HCT116 (cell line): ENCODE results near the gene DUS4L. TPM values are rescaled to one million over a fixed set of nuclear protein-coding genes. Genes with fewer than 3 reads are reported as not detected.

Experiments used
- ATAC-seq: fragments of 200-7000 bp; cut with Tn5 transposase; 2 replicates; pipeline ENCODE4 v1.9.1; 2020; ENCODE audit warnings: mild to moderate bottlenecking, moderate library complexity
- BruUV-seq: library from RNA; stranded (reverse); fragments of 400-500 nt; replicated peaks from 2 replicates; lab custom pipeline; 2021; lab: Mats Ljungman, UMichigan
- CTCF ChIA-PET: fragments of 300-600 bp; sonication (Branson Sonifier 250); formaldehyde crosslinking; loops from one replicate; lab custom pipeline; 2021; ENCODE audit warnings: antibody characterized with exemption; lab: Charles Lee
- POLR2A ChIA-PET: fragments of 300-600, 350-600 bp; sonication (Branson Sonifier 250); formaldehyde crosslinking; loops from one replicate; lab custom pipeline; 2021; ENCODE audit warnings: antibody characterized with exemption; lab: Charles Lee
- RAD21 ChIA-PET, 2 experiments: fragments of 300-600 bp; sonication (Branson Sonifier 250); formaldehyde crosslinking; loops; one replicate each; lab custom pipeline; 2023; ENCODE audit warnings: low total read pairs in 2 of 2; ENCODE audit not compliant: uncharacterized antibody in 2 of 2, unreplicated experiment in 2 of 2, low non-redundant PET in 1 of 2; lab: Charles Lee
- DNase-seq: peaks from one replicate; pipeline ENCODE4 v3.0.0-alpha.2; 2010; ENCODE audit warnings: low read depth, low spot score
- H2AFZ ChIP-seq: fragments of 200-600 bp; shearing (Covaris generic), sonication (generic); 2 replicates; pipeline ENCODE4 v1.6.1; 2017; ENCODE audit warnings: low read depth, mixed run types, mixed read lengths, antibody characterized with exemption, low read length; ENCODE audit not compliant: poor library complexity, severe bottlenecking
- H3K27ac ChIP-seq: 2 replicates; pipeline ENCODE4 v1.5.1; 2012; ENCODE audit warnings: low read depth, low read length
- H3K27me3 ChIP-seq: fragments of 200-600 bp; sonication (generic); 2 replicates; pipeline ENCODE4 v1.6.1; 2016; ENCODE audit warnings: mixed run types, low read length, mixed read lengths; ENCODE audit not compliant: insufficient read depth
- H3K36me3 ChIP-seq, 2 experiments: fragments of 200-500 bp in 1 of 2; fragments of 200-600 bp in 1 of 2; sonication (Bioruptor generic) in 1 of 2; sonication (generic) in 1 of 2; 2 replicates each; pipeline versions ENCODE4 v1.5.1 to v1.6.1; 2014 to 2016; ENCODE audit warnings: low read length in 2 of 2, inconsistent platforms in 1 of 2, mixed read lengths in 1 of 2, mixed run types in 1 of 2; ENCODE audit not compliant: insufficient read depth in 2 of 2, control insufficient read depth in 1 of 2
- H3K4me1 ChIP-seq, 2 experiments: fragments of 200-600 bp in 1 of 2; sonication (generic) in 1 of 2; 2 replicates each; pipeline versions ENCODE4 v1.5.1 to v1.6.1; 2012 to 2017; ENCODE audit warnings: low read length in 2 of 2, inconsistent platforms in 1 of 2, mild to moderate bottlenecking in 1 of 2, mixed read lengths in 1 of 2, mixed run types in 1 of 2, moderate library complexity in 1 of 2; ENCODE audit not compliant: insufficient read depth in 2 of 2, control insufficient read depth in 1 of 2
- H3K4me2 ChIP-seq: fragments of 200-600 bp; sonication (generic); 2 replicates; pipeline ENCODE4 v1.6.1; 2017; ENCODE audit warnings: mixed run types, low read length, mixed read lengths
- H3K4me3 ChIP-seq, 2 experiments: fragments of 200-600 bp in 1 of 2; sonication (generic) in 1 of 2; replicated peaks in 1 of 2; 2 replicates each; pipeline ENCODE4 v1.5.1; 2011 to 2016; ENCODE audit warnings: low read length in 2 of 2, control low read depth in 1 of 2, low read depth in 1 of 2, mild to moderate bottlenecking in 1 of 2, mixed read lengths in 1 of 2, mixed run types in 1 of 2
- H3K79me2 ChIP-seq: fragments of 200-600 bp; sonication (generic); 2 replicates; pipeline ENCODE4 v1.6.1; 2017; ENCODE audit warnings: mild to moderate bottlenecking, mixed run types, low read length, moderate library complexity, mixed read lengths; ENCODE audit not compliant: insufficient read depth
- H3K9ac ChIP-seq: fragments of 200-600 bp; sonication (generic); 2 replicates; pipeline ENCODE4 v1.6.1; 2016; ENCODE audit warnings: low read length, mixed read lengths
- H3K9me2 ChIP-seq: fragments of 200-600 bp; sonication (generic), shearing (Covaris generic); 2 replicates; pipeline ENCODE4 v1.6.1; 2017; ENCODE audit warnings: mixed run types, mild to moderate bottlenecking, moderate library complexity; ENCODE audit not compliant: insufficient read depth
- H3K9me3 ChIP-seq, 2 experiments: fragments of 200-500 bp in 1 of 2; fragments of 200-600 bp in 1 of 2; sonication (Bioruptor generic) in 1 of 2; sonication (generic) in 1 of 2; 2 replicates each; pipeline ENCODE4 v1.6.1; 2014 to 2017; ENCODE audit warnings: low read length in 2 of 2, mixed read lengths in 2 of 2, inconsistent platforms in 1 of 2, low read depth in 1 of 2, mild to moderate bottlenecking in 1 of 2, mixed run types in 1 of 2, moderate library complexity in 1 of 2; ENCODE audit not compliant: control insufficient read depth in 1 of 2, insufficient read depth in 1 of 2
- H4K20me1 ChIP-seq: fragments of 200-600 bp; sonication (generic), shearing (Covaris generic); 2 replicates; pipeline ENCODE4 v1.6.1; 2017; ENCODE audit warnings: mixed run types, mild to moderate bottlenecking, moderate library complexity; ENCODE audit not compliant: insufficient read depth
- CBX3 ChIP-seq: IDR thresholded peaks from 2 replicates; pipeline ENCODE4 v1.6.1; 2012; ENCODE audit warnings: low read depth
- CEBPB ChIP-seq: IDR thresholded peaks from 2 replicates; pipeline ENCODE4 v1.6.1; 2012; ENCODE audit warnings: low read depth
- ELF1 ChIP-seq: IDR thresholded peaks from 2 replicates; pipeline ENCODE4 v1.6.1; 2012; ENCODE audit warnings: low read depth, borderline replicate concordance
- EZH2 ChIP-seq: fragments of 200-600 bp; sonication (generic); IDR thresholded peaks from 2 replicates; pipeline ENCODE4 v1.6.1; 2017; ENCODE audit warnings: antibody characterized with exemption, mixed run types
- EZH2phosphoT487 ChIP-seq: fragments of 200-600 bp; IDR thresholded peaks from 2 replicates; pipeline ENCODE4 v1.6.1; 2018; ENCODE audit warnings: antibody characterized with exemption, borderline replicate concordance
- FOSL1 ChIP-seq: IDR thresholded peaks from 2 replicates; pipeline ENCODE4 v1.6.1; 2012; ENCODE audit warnings: low read depth
- JUND ChIP-seq: IDR thresholded peaks from 2 replicates; pipeline ENCODE4 v1.6.1; 2012
- POLR2A ChIP-seq: IDR thresholded peaks from 2 replicates; pipeline ENCODE4 v1.7.0; 2011; ENCODE audit warnings: borderline replicate concordance; ENCODE audit not compliant: insufficient read depth, insufficient read length; ENCODE audit errors: extremely low read depth
- RAD21 ChIP-seq: IDR thresholded peaks from 2 replicates; pipeline ENCODE4 v1.6.1; 2012; ENCODE audit warnings: low read depth, mild to moderate bottlenecking
- SIN3A ChIP-seq: IDR thresholded peaks from 2 replicates; pipeline ENCODE4 v1.6.1; 2012; ENCODE audit warnings: low read depth
- TCF7L2 ChIP-seq: IDR thresholded peaks from 2 replicates; pipeline ENCODE4 v1.7.0; 2011; ENCODE audit warnings: borderline replicate concordance, inconsistent platforms; ENCODE audit not compliant: insufficient read depth, insufficient read length; ENCODE audit errors: extremely low read depth
- YY1 ChIP-seq: IDR thresholded peaks from 2 replicates; pipeline ENCODE4 v1.6.1; 2011; ENCODE audit warnings: low read length, low read depth, moderate library complexity, mild to moderate bottlenecking; ENCODE audit not compliant: insufficient replicate concordance; ENCODE audit errors: extremely low read depth
- ZFX ChIP-seq: fragments of 450-650 bp; IDR thresholded peaks from 2 replicates; pipeline ENCODE4 v1.6.1; 2017
- ZNF274 ChIP-seq: fragments of 200-500 bp; sonication (Bioruptor generic); IDR thresholded peaks from 2 replicates; pipeline ENCODE4 v1.6.1; 2014; ENCODE audit warnings: mild to moderate bottlenecking, low read depth, low read length, inconsistent platforms
- intact Hi-C: fragments of 100-400 bp; cut with micrococcal nuclease; formaldehyde crosslinking; loops from 2 replicates; pipeline ENCODE4 v1.10.0; 2022
- total RNA-seq: library from RNA; stranded (reverse); gene quantifications from one replicate; pipeline ENCODE4 v1.2.1, GENCODE V29; 2021; ENCODE audit not compliant: unreplicated experiment
- TF ChIP-seq, protein P1 (sequence below): IDR thresholded peaks from 2 replicates; pipeline ENCODE4 v1.6.1; 2011; ENCODE audit warnings: mild to moderate bottlenecking, low read length, moderate library complexity; ENCODE audit not compliant: insufficient replicate concordance; ENCODE audit errors: extremely low read depth
- TF ChIP-seq, protein P2 (sequence below): IDR thresholded peaks from 2 replicates; pipeline ENCODE4 v1.6.1; 2012
- TF ChIP-seq, protein P3 (sequence below): IDR thresholded peaks from 2 replicates; pipeline ENCODE4 v1.6.1; 2012; ENCODE audit warnings: low read depth
- TF ChIP-seq, protein P4 (sequence below), 3 experiments: fragments of 200-600 bp in 1 of 3; sonication (generic) in 1 of 3; IDR thresholded peaks in 2 of 3; conservative IDR thresholded peaks in 1 of 3; 2 replicates each; pipeline ENCODE4 v1.5.1; 2012 to 2017; ENCODE audit warnings: low read depth in 2 of 3, low read length in 2 of 3, antibody characterized with exemption in 1 of 3, borderline replicate concordance in 1 of 3, control low read depth in 1 of 3, mild to moderate bottlenecking in 1 of 3, mixed read lengths in 1 of 3, mixed run types in 1 of 3, moderate library complexity in 1 of 3; ENCODE audit not compliant: insufficient read depth in 1 of 3
- TF ChIP-seq, protein P5 (sequence below): IDR thresholded peaks from 2 replicates; pipeline ENCODE4 v1.6.1; 2012

DUS4L gene
- total RNA-seq, 1 experiment from 2014 or later, result 12.6 TPM

DNA sequence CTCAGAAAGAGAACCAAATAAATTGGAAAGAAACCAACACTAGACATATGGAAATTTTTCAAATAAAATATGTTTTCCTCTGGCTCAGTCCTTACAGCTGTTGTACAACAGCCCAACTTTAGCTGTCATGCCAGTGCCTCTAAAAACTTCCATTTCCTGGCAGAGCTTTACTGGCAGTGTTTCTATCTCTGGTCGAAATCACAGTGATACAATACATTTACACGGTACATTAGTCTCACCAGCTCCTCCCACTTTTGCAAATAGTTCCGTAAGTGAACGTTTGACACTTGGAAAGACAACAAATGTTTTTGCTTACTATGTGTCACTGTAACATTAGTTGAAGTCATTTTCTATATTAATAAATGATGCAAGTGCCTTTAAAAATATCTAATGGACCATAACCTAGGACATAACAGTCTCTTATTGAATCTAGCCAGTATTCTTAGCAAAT, 46.1 kb downstream of the DUS4L start:
- H3K27ac ChIP-seq, result no peak overlapping the region
- DNase-seq (no peak), ATAC-seq (no peak)
- CTCF ChIA-PET, result no interaction called here
- H2AFZ ChIP-seq, result no peak overlapping the region
- POLR2A ChIA-PET, result no interaction called here
- H3K9ac ChIP-seq, result no peak overlapping the region
- H3K27me3 ChIP-seq, result no peaks in the 10 kb centered on the region
- no peak for TF ChIP-seq SIN3A
- TF ChIP-seq, protein P1, sequence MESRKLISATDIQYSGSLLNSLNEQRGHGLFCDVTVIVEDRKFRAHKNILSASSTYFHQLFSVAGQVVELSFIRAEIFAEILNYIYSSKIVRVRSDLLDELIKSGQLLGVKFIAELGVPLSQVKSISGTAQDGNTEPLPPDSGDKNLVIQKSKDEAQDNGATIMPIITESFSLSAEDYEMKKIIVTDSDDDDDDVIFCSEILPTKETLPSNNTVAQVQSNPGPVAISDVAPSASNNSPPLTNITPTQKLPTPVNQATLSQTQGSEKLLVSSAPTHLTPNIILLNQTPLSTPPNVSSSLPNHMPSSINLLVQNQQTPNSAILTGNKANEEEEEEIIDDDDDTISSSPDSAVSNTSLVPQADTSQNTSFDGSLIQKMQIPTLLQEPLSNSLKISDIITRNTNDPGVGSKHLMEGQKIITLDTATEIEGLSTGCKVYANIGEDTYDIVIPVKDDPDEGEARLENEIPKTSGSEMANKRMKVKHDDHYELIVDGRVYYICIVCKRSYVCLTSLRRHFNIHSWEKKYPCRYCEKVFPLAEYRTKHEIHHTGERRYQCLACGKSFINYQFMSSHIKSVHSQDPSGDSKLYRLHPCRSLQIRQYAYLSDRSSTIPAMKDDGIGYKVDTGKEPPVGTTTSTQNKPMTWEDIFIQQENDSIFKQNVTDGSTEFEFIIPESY, result no peak
- no peak for TF ChIP-seq FOSL1
- TF ChIP-seq, protein P2, sequence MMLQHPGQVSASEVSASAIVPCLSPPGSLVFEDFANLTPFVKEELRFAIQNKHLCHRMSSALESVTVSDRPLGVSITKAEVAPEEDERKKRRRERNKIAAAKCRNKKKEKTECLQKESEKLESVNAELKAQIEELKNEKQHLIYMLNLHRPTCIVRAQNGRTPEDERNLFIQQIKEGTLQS, result no peak
- TF ChIP-seq YY1, result no peak
- TF ChIP-seq JUND, result no peak
- TF ChIP-seq RAD21, result no peak
- TF ChIP-seq ZNF274, result no peak
- no peak for TF ChIP-seq ZFX
- TF ChIP-seq, protein P3, sequence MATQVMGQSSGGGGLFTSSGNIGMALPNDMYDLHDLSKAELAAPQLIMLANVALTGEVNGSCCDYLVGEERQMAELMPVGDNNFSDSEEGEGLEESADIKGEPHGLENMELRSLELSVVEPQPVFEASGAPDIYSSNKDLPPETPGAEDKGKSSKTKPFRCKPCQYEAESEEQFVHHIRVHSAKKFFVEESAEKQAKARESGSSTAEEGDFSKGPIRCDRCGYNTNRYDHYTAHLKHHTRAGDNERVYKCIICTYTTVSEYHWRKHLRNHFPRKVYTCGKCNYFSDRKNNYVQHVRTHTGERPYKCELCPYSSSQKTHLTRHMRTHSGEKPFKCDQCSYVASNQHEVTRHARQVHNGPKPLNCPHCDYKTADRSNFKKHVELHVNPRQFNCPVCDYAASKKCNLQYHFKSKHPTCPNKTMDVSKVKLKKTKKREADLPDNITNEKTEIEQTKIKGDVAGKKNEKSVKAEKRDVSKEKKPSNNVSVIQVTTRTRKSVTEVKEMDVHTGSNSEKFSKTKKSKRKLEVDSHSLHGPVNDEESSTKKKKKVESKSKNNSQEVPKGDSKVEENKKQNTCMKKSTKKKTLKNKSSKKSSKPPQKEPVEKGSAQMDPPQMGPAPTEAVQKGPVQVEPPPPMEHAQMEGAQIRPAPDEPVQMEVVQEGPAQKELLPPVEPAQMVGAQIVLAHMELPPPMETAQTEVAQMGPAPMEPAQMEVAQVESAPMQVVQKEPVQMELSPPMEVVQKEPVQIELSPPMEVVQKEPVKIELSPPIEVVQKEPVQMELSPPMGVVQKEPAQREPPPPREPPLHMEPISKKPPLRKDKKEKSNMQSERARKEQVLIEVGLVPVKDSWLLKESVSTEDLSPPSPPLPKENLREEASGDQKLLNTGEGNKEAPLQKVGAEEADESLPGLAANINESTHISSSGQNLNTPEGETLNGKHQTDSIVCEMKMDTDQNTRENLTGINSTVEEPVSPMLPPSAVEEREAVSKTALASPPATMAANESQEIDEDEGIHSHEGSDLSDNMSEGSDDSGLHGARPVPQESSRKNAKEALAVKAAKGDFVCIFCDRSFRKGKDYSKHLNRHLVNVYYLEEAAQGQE, result no peak
- TF ChIP-seq, protein P4, sequence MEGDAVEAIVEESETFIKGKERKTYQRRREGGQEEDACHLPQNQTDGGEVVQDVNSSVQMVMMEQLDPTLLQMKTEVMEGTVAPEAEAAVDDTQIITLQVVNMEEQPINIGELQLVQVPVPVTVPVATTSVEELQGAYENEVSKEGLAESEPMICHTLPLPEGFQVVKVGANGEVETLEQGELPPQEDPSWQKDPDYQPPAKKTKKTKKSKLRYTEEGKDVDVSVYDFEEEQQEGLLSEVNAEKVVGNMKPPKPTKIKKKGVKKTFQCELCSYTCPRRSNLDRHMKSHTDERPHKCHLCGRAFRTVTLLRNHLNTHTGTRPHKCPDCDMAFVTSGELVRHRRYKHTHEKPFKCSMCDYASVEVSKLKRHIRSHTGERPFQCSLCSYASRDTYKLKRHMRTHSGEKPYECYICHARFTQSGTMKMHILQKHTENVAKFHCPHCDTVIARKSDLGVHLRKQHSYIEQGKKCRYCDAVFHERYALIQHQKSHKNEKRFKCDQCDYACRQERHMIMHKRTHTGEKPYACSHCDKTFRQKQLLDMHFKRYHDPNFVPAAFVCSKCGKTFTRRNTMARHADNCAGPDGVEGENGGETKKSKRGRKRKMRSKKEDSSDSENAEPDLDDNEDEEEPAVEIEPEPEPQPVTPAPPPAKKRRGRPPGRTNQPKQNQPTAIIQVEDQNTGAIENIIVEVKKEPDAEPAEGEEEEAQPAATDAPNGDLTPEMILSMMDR (IDR thresholded peaks at IDR 0.05 in 2 of 3, conservative IDR thresholded peaks at IDR 0.05 in 1 of 3; ENCODE audit: borderline replicate concordance in 1 of 3, insufficient read depth in 1 of 3, low read depth in 2 of 3, low read length in 2 of 3), result no peak
- TF ChIP-seq ELF1, result no peak
- TF ChIP-seq CBX3, result no peak
- TF ChIP-seq EZH2, result no peak
- TF ChIP-seq, protein P5, sequence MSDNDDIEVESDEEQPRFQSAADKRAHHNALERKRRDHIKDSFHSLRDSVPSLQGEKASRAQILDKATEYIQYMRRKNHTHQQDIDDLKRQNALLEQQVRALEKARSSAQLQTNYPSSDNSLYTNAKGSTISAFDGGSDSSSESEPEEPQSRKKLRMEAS, result no peak
- TF ChIP-seq POLR2A, result no peak
- no peak for TF ChIP-seq EZH2phosphoT487
- TF ChIP-seq TCF7L2, result no peak
- no peak for TF ChIP-seq CEBPB
- no peak overlapping the region for H3K4me3 ChIP-seq
- H3K9me2 ChIP-seq, result no peaks in the 10 kb centered on the region
- H3K9me3 ChIP-seq, result no peaks in the 10 kb centered on the region
- no TSS peak for BruUV-seq
- intact Hi-C loops, result no loop called here
- H3K36me3 ChIP-seq, result no peaks in the 10 kb centered on the region
- RAD21 ChIA-PET, result no interaction called here
- H3K79me2 ChIP-seq, result no peaks in the 10 kb centered on the region
- H3K4me1 ChIP-seq, result no peaks in the 10 kb centered on the region
- H3K4me2 ChIP-seq, result no peak overlapping the region
- no peaks in the 10 kb centered on the region for H4K20me1 ChIP-seq
